GM12874 (cell line): ENCODE data around the gene AP2A2.

Experiments used
- CTCF ChIP-seq: IDR thresholded peaks from 2 replicates; pipeline ENCODE4 v1.5.1; 2011; ENCODE audit warnings: low read depth, mild to moderate bottlenecking, control low read depth, low read length, moderate library complexity; ENCODE audit not compliant: insufficient read depth

The AP2A2 gene

GRCh38 chr11:1009371-1009770 lies 83.7 kb downstream of the AP2A2 start:
- no peak for TF ChIP-seq CTCF

GRCh38 chr11:1009991-1010390 lies 84.3 kb downstream of the AP2A2 start:
- no peak for TF ChIP-seq CTCF

- TF ChIP-seq CTCF: no peak
Observed at GRCh38 chr11:1010551-1011319, 85.1 kb downstream of the AP2A2 start.

- no peak for TF ChIP-seq CTCF
Observed at GRCh38 chr11:1011320-1011698, 85.6 kb downstream of the AP2A2 start.

GRCh38 chr11:1012291-1012690 lies 86.6 kb downstream of the AP2A2 start:
- no peak for TF ChIP-seq CTCF

GRCh38 chr11:1012740-1013630 lies 87.3 kb downstream of the AP2A2 start:
- no peak for TF ChIP-seq CTCF

GRCh38 chr11:1013631-1013935 lies 87.9 kb downstream of the AP2A2 start:
- TF ChIP-seq CTCF: no peak
